Transverse colon (tissue), 3 donors: Measurements from ENCODE around the gene PARN.
"Not testable (repeated sequence)": the region's sequence is repeated elsewhere in the genome, so short reads cannot be mapped to it uniquely, and the experiment has no call there.

ENCODE experiments used
- CTCF ChIP-seq, 5 experiments: fragments of 200-600 bp in 3 of 5; fragments of 450-650 bp in 2 of 5; sonication (generic) in 3 of 5; IDR thresholded peaks; 1 replicate in 2 of 5; 2 replicates in 3 of 5; pipeline ENCODE4 v1.5.1; 2016 to 2017; ENCODE audit warnings: antibody characterized with exemption in 5 of 5, inconsistent platforms in 3 of 5, mild to moderate bottlenecking in 2 of 5, moderate library complexity in 1 of 5
- EP300 ChIP-seq: sonication (generic); formaldehyde crosslinking; IDR thresholded peaks from one replicate; pipeline ENCODE4 v1.6.1; 2017; ENCODE audit warnings: antibody characterized with exemption, low read depth
- POLR2A ChIP-seq: fragments of 450-650 bp; IDR thresholded peaks from one replicate; pipeline ENCODE4 v1.6.1; 2016; ENCODE audit warnings: antibody characterized with exemption, mild to moderate bottlenecking, moderate library complexity

GRCh38 chr16:14580926-14581325 lies 49.1 kb downstream of the PARN start:
- TF ChIP-seq POLR2A; CTCF (IDR thresholded peaks at IDR 0.05); EP300: not testable (repeated sequence)
